Activated CD4-positive, alpha-beta T cell treated with anti-CD3 and anti-CD28 coated beads for 4 hours (primary cell): ENCODE data around the gene CADM2.
"Not testable (repeated sequence)": the region's sequence is repeated elsewhere in the genome, so short reads cannot be mapped to it uniquely, and the experiment has no call there.

Experiments used
- DNase-seq, 2 donors: peaks; one replicate each; pipeline ENCODE4 v3.0.0-alpha.2; 2020

Gene CADM2

DNA sequence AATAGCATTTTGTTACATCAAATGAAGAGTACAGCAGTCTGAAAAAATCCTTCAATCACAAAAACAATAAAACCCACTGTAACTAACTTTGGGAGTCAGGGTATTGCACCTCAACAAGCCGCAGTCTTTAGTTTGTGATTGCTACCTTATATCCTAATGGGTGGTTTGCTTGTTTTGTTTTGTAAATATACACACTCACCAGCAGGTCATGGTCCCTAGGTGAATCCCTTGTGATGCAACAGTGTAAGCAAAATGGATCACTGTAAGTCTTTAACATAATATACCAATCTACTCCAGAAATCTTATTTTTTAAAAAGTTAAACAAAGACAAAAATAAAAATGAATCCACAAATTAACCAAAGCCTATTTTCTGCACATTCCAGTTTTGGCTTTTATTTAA is 749.5 kb downstream of the CADM2 start:
- not testable (repeated sequence) for DNase-seq

DNA sequence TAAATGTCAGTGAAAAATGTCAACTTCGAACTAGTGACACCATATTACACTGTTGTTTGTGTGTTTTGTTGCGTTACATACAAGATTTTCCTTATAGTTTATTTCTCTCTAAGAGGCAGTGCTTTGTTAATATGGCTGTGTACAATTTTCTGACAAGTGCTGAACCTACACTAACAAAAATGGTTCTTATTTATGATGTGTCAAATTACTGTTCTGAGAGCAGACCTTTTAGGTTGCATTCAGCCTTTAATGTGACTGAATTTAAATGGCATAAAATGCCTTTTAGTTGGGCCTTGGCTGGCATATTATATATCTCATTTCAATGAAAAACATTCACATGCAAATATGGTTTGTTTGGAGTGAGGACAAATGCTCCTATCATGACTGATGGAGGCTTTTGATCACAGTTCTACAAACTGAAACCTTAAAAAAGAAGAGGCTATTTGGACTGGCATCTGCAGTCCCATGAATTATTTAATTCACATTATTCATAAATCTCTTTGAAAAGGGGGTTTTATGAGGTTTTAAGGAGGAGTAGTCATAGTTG is 750.6 kb downstream of the CADM2 start:
- DNase-seq, result no peak

DNA sequence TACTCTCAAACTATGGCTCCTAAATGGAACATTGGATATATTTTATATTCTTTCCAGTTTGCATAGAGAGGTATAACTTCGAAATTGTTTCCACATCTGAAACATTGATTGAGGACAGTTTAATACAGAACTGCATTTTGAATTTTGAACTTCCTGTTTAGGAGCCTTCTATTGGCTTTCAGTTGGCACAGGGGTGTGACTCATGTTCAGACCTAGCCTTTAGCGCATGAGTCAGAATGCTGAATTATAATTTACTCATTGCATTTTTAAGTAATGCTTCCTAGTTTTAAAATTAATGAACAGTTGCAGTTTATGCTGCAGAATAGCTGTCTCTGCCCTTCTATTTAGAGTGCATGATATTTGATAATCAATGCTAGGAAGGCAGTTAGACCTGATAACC is 751.7 kb downstream of the CADM2 start:
- DNase-seq, result no peak

DNA sequence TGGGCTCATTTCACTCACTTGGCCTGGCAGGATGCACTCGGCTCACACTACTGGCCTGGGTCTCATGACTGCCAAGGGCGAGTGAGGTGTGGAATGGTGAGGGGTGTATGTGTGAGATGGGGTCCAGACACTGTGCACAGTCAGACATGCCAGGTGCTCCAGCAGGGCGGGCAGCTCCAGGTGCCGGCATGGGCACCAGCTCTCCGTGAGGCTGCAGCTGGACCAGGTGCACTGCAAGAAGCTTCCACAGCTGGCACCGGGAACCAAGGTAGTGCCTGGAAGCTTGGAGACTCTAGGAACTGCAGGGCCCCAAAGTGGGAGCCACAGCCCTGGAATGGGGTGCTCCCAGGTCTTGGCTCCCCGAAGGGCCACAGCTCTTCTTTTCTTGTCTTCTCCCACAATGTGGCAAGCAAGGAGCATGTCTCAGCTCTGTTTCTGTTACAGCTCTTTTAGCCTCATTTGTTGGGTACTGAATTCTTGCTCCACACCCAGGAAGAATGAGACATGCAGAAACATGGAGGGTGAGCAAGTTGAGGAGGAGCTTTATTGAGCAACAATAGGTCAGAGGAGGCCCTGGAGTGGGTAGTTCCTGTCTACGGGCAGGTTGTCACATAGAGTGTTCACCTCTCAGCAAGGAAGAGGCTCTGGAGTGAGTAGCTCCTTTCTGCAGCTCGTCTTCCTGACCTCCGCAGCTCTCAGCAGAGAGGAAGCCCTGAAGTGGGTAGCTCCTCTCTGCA is 762.8 kb downstream of the CADM2 start:
- DNase-seq, result no peak

DNA sequence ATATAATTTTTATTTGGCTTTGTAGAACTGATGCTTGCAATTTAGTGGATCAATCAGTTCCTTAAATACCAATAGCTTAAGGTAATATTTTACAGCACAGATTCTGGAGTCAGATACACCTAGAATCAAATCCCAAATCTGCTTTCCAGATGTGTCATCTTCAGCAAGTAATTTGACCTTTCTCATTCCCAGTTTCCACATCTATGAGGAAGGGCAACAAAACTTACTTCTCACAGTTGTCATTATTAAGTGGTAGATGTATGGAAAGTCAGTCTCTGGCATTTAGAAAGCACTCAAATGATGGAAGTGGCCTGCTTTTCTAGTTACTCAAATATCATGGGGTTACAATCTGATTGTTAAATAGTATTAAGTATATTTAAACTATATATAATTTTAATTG is 767.0 kb downstream of the CADM2 start:
- no peak for DNase-seq

DNA sequence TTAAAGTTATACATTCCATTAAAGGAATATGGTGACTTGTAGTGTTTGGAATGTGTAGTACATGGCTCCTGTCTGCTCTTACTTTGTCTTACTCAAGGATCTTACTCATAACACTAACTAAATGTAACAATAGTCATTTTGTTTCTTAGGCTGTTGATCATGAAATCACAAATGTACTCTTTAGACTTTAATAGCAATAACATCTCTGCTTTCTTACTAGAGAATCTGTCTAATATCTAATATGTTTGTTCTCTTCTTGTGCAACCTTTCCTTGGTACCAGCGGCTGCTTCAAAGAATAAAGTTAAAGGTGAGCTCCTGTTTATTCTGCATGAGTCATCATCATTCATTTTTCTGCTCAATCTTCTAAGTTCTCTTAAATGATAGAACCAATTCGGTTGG is 767.5 kb downstream of the CADM2 start:
- DNase-seq, result no peak

DNA sequence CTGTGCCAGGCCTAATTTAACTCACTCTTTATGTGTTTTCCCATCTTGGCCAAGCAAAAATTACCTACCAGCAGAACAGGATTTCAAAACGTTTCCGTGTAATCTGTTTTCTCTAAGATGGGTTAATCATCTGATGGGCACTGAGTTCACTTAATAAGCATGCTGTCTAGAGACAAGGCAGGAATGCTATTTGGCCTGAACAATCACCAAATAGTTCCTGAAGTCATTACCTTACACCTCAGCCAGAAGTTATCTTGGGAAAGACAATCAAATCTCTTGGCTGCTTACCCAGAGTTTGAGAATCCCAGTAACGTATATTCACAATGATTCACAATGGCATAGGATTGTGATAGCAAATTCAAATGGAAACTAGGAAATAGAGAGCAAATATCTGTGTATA is 779.1 kb downstream of the CADM2 start:
- no peak for DNase-seq

DNA sequence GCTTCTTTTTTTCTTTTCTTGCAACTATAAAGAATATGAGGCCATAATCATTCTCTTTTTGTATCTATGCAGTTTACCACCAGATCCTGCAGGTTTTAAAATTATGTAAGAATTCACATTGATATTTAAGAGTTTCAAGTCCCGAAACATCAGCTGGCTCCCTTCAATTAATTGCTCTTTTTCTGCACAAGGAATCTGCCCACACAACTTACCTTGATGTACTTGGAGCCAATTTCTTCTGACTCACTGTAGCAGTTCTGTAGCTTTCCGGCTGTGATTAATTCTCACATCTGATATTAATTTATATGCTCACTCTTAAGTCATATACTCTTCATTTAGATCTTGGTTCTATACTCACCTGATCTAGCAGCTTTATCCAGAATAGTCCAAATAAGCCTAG is 781.8 kb downstream of the CADM2 start:
- no peak for DNase-seq

DNA sequence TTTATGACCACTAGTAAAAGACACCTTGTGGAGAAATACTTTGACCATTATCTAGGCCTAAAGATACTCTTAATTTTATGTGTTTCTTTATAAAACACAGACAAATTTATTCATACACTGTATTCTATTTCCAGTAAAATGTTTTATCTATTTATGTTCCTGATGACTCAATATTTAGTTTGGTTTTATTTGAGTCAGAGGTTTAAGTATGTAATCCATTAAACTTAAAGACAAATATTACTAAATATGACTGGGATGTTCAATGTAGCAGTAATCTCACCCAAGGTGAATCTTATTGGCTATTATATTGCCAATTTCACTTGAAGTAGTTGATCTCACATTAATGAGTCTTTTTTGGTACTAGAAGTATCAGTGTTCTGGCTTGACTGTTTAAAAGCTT is 799.7 kb downstream of the CADM2 start:
- DNase-seq, result no peak

DNA sequence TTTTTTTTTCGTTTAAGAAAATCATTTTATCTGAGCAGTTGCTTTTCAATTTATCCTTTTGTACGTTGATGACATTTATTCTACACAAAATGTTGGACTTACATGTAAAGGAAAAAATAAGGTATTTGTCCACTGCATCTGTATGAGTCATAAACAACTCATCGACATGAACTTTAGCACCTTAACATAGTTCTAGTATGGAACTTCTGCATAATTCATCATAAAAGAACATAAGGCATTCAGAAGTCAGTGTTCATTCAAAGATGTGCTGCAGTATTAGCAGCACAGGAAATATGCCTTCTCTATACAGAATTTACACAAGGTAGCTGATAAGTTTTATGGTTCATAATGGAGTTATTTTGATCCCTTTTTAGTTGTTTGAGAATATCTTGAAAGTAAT is 801.6 kb downstream of the CADM2 start:
- no peak for DNase-seq

DNA sequence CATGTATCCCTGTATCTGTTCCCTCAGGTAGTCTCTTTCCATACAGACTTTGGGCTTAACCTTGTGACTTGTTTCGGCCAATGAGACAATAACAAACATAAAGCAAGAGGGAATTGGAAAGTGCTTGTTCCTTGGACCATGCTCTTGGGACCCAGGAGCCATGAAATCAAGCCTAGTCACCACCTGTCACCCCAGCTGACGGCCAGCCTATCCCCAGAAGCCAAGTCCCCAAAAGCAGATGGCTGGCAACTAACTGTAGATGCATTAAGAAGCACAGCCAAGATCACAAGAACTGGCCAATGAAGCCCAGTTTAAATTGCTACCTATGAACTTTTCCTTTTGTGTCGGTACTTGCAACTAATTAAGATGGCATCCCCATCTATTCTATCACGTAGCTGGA is 822.0 kb downstream of the CADM2 start:
- DNase-seq, result no peak

DNA sequence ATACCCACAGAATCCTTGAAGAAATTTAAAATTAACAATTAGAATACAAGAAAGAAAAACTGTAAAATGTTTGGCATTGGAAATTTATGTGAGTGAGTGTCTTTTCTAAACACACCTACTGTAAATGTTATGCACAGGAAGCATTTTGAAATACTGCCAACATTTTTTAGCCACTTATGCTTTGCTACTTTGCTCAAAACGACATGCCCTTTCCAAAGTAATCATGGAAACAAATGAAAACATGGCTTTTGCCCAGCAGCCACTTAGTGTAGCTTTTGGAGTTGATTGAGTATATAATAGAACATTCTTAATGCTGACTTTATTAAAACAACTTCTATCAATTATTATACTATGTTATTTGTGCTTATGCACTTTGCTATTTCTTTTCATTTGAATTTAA is 823.0 kb downstream of the CADM2 start:
- DNase-seq, result no peak

DNA sequence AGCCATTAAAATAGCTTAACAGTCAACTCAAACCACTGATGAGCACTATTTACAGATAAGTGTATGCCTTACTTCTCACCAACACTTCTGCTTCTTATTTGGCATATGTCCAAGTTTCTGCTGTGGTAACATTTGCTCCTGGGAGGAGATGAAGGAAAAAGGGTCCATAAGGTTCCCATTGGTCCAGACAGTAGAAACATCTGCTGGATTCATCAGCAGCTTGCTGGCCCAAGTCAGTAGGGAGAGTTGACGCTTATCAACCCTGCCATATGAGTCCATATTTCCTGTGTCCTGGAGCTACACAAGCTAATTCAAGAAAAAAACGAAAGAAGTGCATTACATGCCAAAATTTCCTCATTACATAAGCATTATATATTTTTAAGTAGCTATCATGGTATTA is 824.5 kb downstream of the CADM2 start:
- no peak for DNase-seq

DNA sequence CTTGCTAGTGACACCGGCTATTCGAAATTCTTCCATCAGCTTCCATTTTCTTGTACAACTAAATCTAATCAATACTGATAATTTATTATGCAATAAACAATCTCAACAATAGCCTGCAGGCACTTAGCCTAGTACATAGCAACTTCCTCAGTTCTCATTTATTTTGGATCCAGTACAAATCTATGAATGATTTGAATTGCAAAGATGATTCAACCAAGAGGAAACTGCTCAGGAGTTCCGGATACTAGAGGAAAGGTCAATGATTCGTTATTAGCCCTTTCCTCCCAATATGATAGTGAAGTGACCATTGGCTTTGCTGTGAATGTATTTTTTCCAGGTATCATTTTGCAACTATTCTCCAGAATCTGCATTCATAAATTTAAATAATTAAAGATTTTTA is 827.0 kb downstream of the CADM2 start:
- DNase-seq, result no peak

DNA sequence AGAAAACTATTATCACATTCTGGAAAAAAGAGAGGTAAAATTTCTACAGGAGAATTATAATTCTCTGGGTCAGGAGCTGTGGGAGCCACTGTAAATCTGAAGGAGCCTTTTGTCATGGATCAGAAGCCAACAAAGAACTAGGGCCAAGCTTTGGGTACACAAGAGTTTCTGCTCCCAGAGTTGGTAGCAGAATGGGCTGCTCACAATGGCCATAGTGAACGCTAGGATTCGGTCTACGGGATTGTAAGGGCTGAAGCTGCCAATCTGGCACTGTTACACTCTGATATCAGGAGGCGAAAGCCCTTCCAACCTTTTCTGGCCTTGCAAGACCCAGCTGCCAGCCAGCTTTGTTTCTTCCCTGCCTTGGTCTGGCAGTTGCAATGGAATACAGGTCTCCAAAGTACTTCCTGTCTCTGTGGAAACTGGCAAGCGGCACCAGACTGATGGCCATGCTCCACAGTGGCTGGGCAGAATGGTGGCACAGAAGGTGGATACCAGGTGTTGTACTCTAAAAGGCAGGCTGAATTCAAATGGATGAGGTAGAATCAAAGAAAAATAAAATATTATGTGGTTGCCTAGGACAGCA is 831.7 kb downstream of the CADM2 start:
- DNase-seq, result no peak

DNA sequence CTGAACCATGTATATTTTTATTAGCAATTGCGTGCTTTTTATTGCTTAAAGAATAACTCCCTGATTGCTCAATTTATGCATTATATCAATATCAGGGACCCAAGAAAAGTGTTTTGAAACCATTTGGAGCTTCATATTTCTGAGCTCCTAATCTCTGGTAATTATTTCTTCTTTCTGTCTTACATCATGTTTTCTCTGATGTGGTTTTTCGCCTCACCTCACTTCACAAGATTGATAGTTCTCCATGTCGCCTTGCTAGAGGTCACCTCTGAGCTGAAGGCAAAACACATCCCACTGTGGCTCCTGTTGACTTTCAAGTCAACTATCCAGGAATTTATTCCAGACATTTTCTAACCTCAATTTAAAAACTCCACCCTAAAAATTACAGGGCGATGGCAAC is 837.4 kb downstream of the CADM2 start:
- no peak for DNase-seq

DNA sequence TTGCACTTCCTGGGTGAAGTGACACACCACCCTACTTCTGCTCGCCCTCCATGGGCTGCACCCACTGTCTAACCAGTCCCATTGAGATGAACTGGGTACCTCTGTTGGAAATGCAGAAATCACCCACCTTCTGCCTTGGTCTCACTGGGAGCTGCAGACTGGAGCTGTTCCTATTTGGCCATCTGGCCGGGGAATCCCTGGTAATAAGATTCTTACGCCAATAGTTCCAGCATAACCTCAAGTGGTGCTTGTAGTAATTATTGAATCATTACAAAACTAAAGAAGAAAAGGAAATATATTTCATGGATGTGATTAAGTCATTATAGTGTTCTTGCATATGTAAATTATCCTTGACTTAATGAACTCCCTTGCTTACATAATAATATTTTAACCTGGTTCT is 841.9 kb downstream of the CADM2 start:
- DNase-seq, result no peak

DNA sequence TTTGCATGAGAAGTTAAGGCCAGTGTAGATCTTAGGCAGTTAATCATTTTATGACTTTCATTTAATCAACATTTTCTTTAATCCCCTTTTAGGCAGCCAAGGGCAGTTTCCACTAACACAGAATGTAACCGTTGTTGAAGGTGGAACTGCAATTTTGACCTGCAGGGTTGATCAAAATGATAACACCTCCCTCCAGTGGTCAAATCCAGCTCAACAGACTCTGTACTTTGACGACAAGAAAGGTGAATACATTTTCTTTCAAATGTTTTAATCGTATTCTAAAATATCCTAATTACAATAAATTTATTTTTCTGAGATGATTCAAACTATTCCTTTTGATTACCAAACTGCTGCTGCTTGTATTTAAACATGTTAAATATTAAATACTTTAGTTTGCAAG is 843.2 kb downstream of the CADM2 start:
- no peak for DNase-seq

DNA sequence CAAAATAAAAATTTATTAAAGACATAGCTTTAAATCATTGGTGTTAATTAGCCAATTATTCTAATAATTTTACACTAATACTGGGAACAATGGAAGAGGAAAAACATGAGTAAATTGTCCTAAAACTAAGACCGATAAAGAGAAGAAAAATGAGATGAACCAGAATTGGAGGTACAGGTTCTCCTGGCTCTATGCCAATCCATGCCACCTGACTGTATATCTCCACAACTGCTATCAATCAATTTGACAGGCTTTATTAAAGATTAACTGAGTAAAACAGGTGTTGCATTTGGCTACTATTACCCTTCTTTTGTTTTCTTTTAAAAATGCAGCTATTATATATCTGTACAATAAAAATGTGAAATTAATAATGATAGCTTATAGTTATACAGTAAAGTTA is 850.0 kb downstream of the CADM2 start:
- DNase-seq, result no peak

DNA sequence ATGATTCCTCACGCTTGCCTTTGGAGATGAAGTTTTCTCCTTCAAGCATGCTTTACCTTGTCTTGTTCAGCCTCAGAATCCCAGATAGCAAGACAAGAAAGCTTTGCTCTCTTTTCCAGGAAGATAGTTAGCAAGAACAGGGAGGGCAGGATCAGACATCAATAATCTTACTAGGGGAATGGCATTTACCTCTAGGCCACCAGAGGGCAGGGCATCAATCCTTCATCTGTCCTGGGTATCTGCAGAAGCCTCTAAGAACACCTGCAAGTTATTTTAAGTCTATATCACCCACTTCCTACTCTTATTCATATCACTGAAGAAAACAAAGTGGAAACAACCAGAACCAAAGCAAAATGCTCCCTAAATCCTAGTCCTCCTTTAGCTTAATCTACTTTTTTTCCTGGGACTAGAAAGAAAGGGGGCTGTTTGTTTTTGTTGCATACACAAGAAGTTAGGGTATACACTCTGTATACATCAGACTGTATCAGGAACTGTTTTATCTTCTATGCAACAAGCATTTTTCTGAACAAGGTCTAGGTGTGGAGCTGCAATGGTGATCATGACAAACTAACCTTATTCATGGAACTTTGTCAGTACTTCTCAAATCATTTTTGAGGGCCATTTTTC is 862.5 kb downstream of the CADM2 start:
- DNase-seq, result no peak

DNA sequence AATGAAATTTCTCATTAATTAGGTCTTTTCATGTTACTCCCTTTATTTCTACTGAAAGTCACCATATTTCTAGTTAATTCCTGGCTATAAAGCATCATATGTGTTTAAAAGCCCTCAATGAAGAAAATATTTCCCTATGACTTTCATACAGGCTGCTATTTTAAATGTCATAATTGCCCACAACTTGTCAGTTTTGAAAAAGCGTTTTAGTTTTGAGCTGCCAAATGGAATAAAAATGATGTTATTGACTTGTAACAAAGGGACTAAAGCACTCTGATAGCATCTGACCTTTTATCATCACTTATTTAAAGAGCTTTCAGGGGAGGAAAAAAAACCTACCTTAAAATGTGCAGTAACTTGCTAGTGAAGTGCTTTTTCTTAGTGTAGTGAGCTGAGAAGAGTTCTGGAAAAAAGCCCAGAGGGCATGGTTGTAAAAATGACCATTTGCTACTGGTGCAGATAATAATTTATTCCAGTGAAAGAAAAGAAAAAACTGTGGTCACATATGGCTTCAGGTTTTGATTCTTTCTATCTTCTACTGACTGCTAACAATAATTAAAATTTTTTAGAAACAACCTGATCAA is 877.2 kb downstream of the CADM2 start:
- no peak for DNase-seq

DNA sequence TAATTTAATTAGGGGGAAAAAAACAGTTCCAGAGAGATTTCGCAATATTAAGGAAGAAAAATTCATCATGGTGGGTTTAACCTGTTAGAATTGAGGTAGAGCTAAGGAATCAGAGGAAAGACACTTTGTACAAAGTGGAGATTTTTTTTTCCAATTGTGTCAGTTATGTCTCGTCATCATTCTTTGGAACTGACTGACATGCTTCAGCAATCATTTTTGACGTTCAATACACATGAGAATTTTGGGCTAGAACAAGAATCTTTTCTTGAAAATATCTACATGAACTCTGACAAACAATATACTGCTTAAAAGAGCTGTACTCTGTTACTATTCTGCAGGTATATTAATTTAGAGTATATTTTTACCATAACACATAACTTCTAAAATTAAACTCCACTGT is 878.6 kb downstream of the CADM2 start:
- no peak for DNase-seq

DNA sequence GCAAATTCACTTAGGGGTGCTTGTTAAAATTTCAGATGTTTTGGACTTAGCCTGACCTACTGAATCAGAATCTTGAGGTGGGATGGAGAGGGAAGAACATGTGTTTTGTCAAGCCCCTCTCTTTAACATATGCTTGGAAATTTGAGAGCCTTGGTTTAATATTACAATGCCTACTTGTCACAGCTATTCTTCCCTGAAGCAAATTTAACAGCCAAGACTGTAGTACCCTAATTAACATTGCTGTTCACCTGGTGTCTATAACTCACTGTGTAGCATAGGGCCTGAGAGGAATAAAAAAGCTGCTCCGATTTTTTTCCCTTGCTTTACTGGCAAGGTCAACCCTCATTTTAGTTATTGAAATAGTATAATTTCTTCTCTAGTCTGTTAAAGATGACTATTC is 880.1 kb downstream of the CADM2 start:
- no peak for DNase-seq

DNA sequence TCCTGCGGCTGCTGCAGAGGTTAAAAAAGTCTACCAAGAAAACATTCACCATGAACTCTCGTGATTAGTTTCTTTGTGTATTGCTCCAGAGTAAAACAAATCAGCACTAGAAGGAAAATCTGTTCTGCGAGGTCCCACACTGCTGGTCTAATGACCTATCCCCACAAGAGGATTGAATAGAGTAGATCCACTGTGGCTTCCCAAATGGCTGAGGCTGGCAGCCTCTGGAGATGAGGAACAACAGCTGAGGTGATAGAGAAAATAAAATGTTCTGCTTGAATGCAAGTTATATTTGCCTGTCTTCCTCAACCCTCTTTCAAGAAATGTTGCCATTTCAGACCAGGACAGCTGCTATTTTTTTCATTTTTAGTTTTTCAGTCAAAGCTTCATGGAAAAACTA is 883.3 kb downstream of the CADM2 start:
- no peak for DNase-seq
